ENCODE results near the gene UNC13A. TPM values are rescaled to one million over a fixed set of nuclear protein-coding genes. Genes with fewer than 3 reads are reported as not detected.

UNC13A gene
- total RNA-seq, 6 experiments from 2014 or later = 0.07 to 0.71 (median 0.21) TPM

- H3K4me3 Mint-ChIP-seq = no peak overlapping the region
These were observed 32.2 kb downstream of the UNC13A start for GRCh38 chr19:17655751-17656472.

GRCh38 chr19:17654993-17655392, 33.2 kb downstream of the UNC13A start:
- no peak for DNase-seq
- peaks cover 7% of the 10 kb centered on the region; the same call in 1 of the 2 replicates for H3K9me3 Mint-ChIP-seq
- H3K27me3 Mint-ChIP-seq (ENCODE audit: insufficient read depth) = peaks cover 17% of the 10 kb centered on the region
- H3K4me1 Mint-ChIP-seq (ENCODE audit: low read depth) = no peaks in the 10 kb centered on the region
- H3K36me3 Mint-ChIP-seq (ENCODE audit: low read depth) = peaks cover 5% of the 10 kb centered on the region; the same call in 1 of the 2 replicates
- no peak overlapping the region for H3K4me3 Mint-ChIP-seq
- no peak overlapping the region for H3K27ac Mint-ChIP-seq
- no peak for TF ChIP-seq CTCF (IDR thresholded peaks at IDR 0.05)

More at GRCh38 chr19:17655751-17656472, 32.2 kb downstream of the UNC13A start:
- H3K27ac Mint-ChIP-seq = no peak overlapping the region
- H3K36me3 Mint-ChIP-seq (ENCODE audit: low read depth) = peaks cover 5% of the 10 kb centered on the region; the same call in 1 of the 2 replicates
- peaks cover 7% of the 10 kb centered on the region; the same call in 1 of the 2 replicates for H3K9me3 Mint-ChIP-seq
- TF ChIP-seq CTCF (IDR thresholded peaks at IDR 0.05) = no peak
- DNase-seq = no peak
- H3K27me3 Mint-ChIP-seq (ENCODE audit: insufficient read depth) = peaks cover 13% of the 10 kb centered on the region
- H3K4me1 Mint-ChIP-seq (ENCODE audit: low read depth) = no peaks in the 10 kb centered on the region

- Mint-ChIP-seq H3K27me3 (ENCODE audit: insufficient read depth) (peaks cover 20% of the 10 kb centered on the region), H3K36me3 (ENCODE audit: low read depth) (peaks cover 5% of the 10 kb centered on the region; the same call in 1 of the 2 replicates), H3K9me3 (peaks cover 7% of the 10 kb centered on the region; the same call in 1 of the 2 replicates), H3K4me3 (no peak overlapping the region), H3K27ac (no peak overlapping the region), H3K4me1 (ENCODE audit: low read depth) (no peaks in the 10 kb centered on the region)
- no peak for TF ChIP-seq CTCF (IDR thresholded peaks at IDR 0.05)
- no peak for DNase-seq
These were observed 35.5 kb downstream of the UNC13A start for GRCh38 chr19:17652627-17653026.

- Mint-ChIP-seq H3K9me3 (peaks cover under 1% of the 10 kb centered on the region; the same call in 1 of the 2 replicates), H3K36me3 (ENCODE audit: low read depth) (no peaks in the 10 kb centered on the region), H3K27me3 (ENCODE audit: insufficient read depth) (peaks cover 20% of the 10 kb centered on the region), H3K4me3 (no peak overlapping the region), H3K27ac (no peak overlapping the region), H3K4me1 (ENCODE audit: low read depth) (no peaks in the 10 kb centered on the region)
- TF ChIP-seq CTCF (IDR thresholded peaks at IDR 0.05) = no peak
- no peak for DNase-seq
These were observed 39.4 kb downstream of the UNC13A start for GRCh38 chr19:17648786-17649185.

GRCh38 chr19:17648097-17648660, 40.0 kb downstream of the UNC13A start:
- no peak overlapping the region for H3K27ac Mint-ChIP-seq
- no peaks in the 10 kb centered on the region for H3K36me3 Mint-ChIP-seq (ENCODE audit: low read depth)
- H3K27me3 Mint-ChIP-seq (ENCODE audit: insufficient read depth) = peaks cover 20% of the 10 kb centered on the region
- H3K9me3 Mint-ChIP-seq = no peaks in the 10 kb centered on the region
- no peak for TF ChIP-seq CTCF (IDR thresholded peaks at IDR 0.05)
- H3K4me1 Mint-ChIP-seq (ENCODE audit: low read depth) = no peaks in the 10 kb centered on the region
- H3K4me3 Mint-ChIP-seq = no peak overlapping the region
- no peak for DNase-seq

All from HFFc6 (cell line).